Measurements from ENCODE around the gene LTK.

The LTK gene

DNA sequence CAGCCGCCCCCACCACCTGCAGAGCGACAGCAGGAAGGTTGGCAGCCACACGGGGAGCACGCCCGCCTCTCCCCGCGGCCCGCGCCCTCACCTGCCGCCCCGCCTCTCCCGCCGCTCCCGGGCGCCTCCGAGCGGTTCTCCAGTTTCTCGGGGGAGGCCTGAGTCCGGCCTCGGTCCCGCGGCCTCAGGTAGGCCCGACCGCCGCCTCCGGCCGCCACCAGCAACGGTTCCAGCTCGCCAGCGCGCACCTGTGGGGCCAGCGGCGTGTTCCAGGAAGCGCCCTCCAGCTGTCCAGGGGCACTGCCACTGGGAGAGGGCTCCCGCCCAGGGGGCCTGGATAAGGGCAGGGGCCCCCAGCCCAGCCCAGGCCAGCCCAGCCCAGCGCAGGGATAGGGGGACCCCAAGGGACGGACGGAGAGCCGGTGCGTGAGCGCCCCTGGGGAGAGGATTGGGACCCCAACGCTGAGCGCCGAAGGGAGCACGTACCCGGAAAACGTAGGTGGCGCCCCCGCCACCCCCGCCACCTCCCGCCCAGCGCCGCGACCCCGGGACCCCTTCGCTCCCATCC is 2.2 kb downstream of the LTK start:
- no peak for DNase-seq
- no peaks in the 10 kb centered on the region for H3K27me3 ChIP-seq
- H3K4me1 ChIP-seq = no peaks in the 10 kb centered on the region
- no peaks in the 10 kb centered on the region for H3K9me3 ChIP-seq
- H3K36me3 ChIP-seq = peaks cover 3% of the 10 kb centered on the region; the same call in 1 of the 2 replicates
- no peak overlapping the region for H3K4me3 ChIP-seq (ENCODE audit: low read depth, low read length)
- TF ChIP-seq CTCF (IDR thresholded peaks at IDR 0.05; ENCODE audit: low read depth, low read length) = no peak

GRCh38 chr15:41510728-41511127 is 2.9 kb downstream of the LTK start:
- Histone ChIP-seq H3K4me3 (ENCODE audit: low read depth, low read length) (no peak overlapping the region), H3K9me3 (no peaks in the 10 kb centered on the region), H3K27me3 (no peaks in the 10 kb centered on the region), H3K36me3 (peaks cover 3% of the 10 kb centered on the region; the same call in 1 of the 2 replicates), H3K4me1 (no peaks in the 10 kb centered on the region)
- no peak for DNase-seq
- TF ChIP-seq CTCF (IDR thresholded peaks at IDR 0.05; ENCODE audit: low read depth, low read length) = no peak

DNA sequence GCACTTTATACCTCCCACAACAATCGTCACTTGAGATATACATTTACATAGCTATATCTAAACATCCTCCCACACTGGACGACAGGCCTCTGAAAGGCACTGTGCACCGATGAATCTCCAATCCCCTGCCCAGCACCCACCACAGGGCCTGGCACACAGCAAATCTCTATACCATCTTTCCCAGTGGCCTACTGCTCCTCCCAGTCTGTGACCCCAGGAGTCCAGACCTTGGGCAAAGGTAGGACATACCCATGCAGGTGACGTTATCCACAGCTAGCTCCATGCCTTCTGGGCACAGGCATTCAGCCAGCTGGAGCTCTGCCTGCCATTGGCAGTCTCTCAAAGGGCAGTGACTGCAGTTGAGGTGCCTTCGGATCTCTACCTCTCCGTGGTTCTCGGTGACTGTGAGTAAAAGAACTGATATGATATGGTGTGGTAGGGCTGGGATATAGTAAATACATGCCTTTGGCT is 5.8 kb downstream of the LTK start:
- Histone ChIP-seq H3K36me3 (no peaks in the 10 kb centered on the region; the same call in 1 of the 2 replicates), H3K4me1 (0 out of 2 replicates have a peak, but pooled peaks cover 3% of the 10 kb centered on the region), H3K27me3 (peaks cover 3% of the 10 kb centered on the region; the same call in 1 of the 2 replicates), H3K9me3 (no peaks in the 10 kb centered on the region), H3K4me3 (ENCODE audit: low read depth, low read length) (no peak overlapping the region)
- no peak for TF ChIP-seq CTCF (IDR thresholded peaks at IDR 0.05; ENCODE audit: low read depth, low read length)
- no peak for DNase-seq

DNA sequence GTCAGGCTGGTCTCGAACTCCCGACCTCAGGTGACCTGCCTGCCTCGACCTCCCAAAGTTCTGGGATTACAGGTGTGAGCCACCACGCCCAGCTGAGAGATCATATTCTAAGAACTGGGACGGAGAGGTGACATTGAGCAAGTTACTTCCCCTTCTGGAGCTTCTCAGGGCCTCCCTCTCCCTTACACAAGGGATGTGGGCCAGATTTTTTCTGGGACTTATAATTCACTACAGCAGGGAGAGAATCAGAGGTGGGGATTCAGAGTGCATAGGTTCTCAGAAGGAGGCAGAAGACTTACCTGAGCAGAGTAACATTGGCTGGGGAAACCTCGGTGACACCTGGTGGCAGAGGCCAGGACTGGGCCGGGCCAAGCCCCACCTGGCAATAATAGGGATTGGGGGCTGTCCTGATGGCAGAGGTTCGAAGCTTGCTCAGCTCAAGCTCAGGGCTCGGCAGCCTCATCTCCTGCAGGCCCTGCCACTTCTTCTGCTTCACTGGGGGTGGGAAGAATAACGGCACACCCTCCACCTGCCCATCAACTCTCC is 6.8 kb downstream of the LTK start:
- DNase-seq = no peak
- peaks cover 13% of the 10 kb centered on the region; the same call in 1 of the 2 replicates for H3K27me3 ChIP-seq
- no peak overlapping the region for H3K4me3 ChIP-seq (ENCODE audit: low read depth, low read length)

DNA sequence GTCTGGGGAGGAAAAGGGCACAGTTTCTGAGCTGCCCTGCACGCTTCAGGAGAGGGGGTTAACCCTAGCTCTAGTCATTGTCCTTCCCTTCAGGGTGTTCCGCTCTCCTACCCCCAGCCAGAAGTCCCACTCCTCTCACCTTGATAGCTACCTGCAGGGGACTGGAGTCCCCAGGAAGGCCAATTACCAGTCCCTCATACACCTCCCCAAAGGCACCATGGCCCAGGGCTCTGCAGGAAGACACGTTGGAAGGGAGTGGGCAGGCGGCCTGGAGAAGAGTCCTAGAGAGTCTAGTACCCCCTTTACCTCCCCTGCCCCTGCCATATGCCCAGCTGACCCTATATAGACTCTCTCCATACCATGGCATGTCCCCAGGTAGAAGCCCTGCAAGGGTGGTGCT is 7.9 kb downstream of the LTK start:
- no peaks in the 10 kb centered on the region; the same call in 1 of the 2 replicates for H3K36me3 ChIP-seq
- DNase-seq = no peak
- TF ChIP-seq CTCF (IDR thresholded peaks at IDR 0.05; ENCODE audit: low read depth, low read length) = no peak
- 0 out of 2 replicates have a peak, but pooled peaks cover 3% of the 10 kb centered on the region for H3K4me1 ChIP-seq
- H3K4me3 ChIP-seq (ENCODE audit: low read depth, low read length) = no peak overlapping the region
- H3K9me3 ChIP-seq = no peaks in the 10 kb centered on the region
- H3K27me3 ChIP-seq = peaks cover 14% of the 10 kb centered on the region; the same call in 1 of the 2 replicates

More for the DNA sequence above, 6.8 kb downstream of the LTK start:
- no peaks in the 10 kb centered on the region; the same call in 1 of the 2 replicates for H3K36me3 ChIP-seq
- TF ChIP-seq CTCF (IDR thresholded peaks at IDR 0.05; ENCODE audit: low read depth, low read length) = no peak
- H3K4me1 ChIP-seq = 0 out of 2 replicates have a peak, but pooled peaks cover 3% of the 10 kb centered on the region
- H3K9me3 ChIP-seq = no peaks in the 10 kb centered on the region

Measured in BE2C (cell line).